GM12878 (cell line): Measurements from ENCODE around the gene CHPT1. TPM values are rescaled to one million over a fixed set of nuclear protein-coding genes. Genes with fewer than 3 reads are reported as not detected.
"Not testable (repeated sequence)": the region's sequence is repeated elsewhere in the genome, so short reads cannot be mapped to it uniquely, and the experiment has no call there.

Source experiments
- ATAC-seq: fragments of 200-7000 bp; cut with Tn5 transposase; 3 replicates; pipeline ENCODE4 v1.9.1; 2020; ENCODE audit warnings: mild to moderate bottlenecking, moderate library complexity
- BruUV-seq: library from RNA; stranded (reverse); fragments of 400-500 nt; replicated peaks from 2 replicates; lab custom pipeline; 2021; lab: Mats Ljungman, UMichigan
- CTCF ChIA-PET: fragments of 300-600 bp; sonication (Branson Sonifier 250); formaldehyde crosslinking; extraction: SDS; loops from one replicate; lab custom pipeline; 2021; ENCODE audit warnings: inconsistent platforms; lab: Yijun Ruan, JAX
- POLR2A ChIA-PET: fragments of 350-600 bp; formaldehyde crosslinking; extraction: SDS; loops from one replicate; lab custom pipeline; 2021; ENCODE audit warnings: inconsistent platforms; lab: Charles Lee
- RAD21 ChIA-PET: fragments of 300-600 bp; sonication (Branson Sonifier 250); formaldehyde crosslinking; loops from one replicate; lab custom pipeline; 2023; ENCODE audit warnings: antibody characterized with exemption; ENCODE audit not compliant: unreplicated experiment; lab: Charles Lee
- SMC1A ChIA-PET: fragments of 300-600 bp; sonication (Branson Sonifier 250); formaldehyde crosslinking; loops from one replicate; lab custom pipeline; 2023; ENCODE audit not compliant: unreplicated experiment, uncharacterized antibody; lab: Charles Lee
- DNase-seq: peaks from one replicate; pipeline ENCODE4 v3.0.0-alpha.2; 2011; ENCODE audit warnings: low read depth, low spot score
- FAIRE-seq: peaks from 3 replicates; lab custom pipeline; 2011; peaks lifted over from hg19 to GRCh38; lab: Jason Lieb, UNC
- H2AFZ ChIP-seq: 2 replicates; pipeline ENCODE4 v1.6.0; 2011; ENCODE audit warnings: low read depth, low read length, control low read depth; ENCODE audit not compliant: control insufficient read depth
- H3K27ac ChIP-seq: 2 replicates; pipeline ENCODE4 v1.5.1; 2011; ENCODE audit warnings: control low read depth; ENCODE audit not compliant: control insufficient read depth, insufficient read depth
- H3K27me3 ChIP-seq, 2 experiments: replicated peaks in 1 of 2; 2 replicates each; pipeline versions ENCODE4 v1.6.0 to v1.6.1; 2011; ENCODE audit warnings: low read length in 1 of 2; ENCODE audit not compliant: control insufficient read depth in 2 of 2, insufficient read depth in 2 of 2
- H3K36me3 ChIP-seq, 2 experiments: 2 replicates each; pipeline ENCODE4 v1.5.1; 2011; ENCODE audit warnings: low read length in 1 of 2; ENCODE audit not compliant: control insufficient read depth in 2 of 2, insufficient read depth in 2 of 2
- H3K4me1 ChIP-seq: 2 replicates; pipeline ENCODE4 v1.6.1; 2011; ENCODE audit warnings: mild to moderate bottlenecking, low read length, moderate library complexity, mixed read lengths; ENCODE audit not compliant: control insufficient read depth, insufficient read depth
- H3K4me2 ChIP-seq: 2 replicates; pipeline ENCODE4 v1.6.0; 2011; ENCODE audit warnings: control low read depth; ENCODE audit not compliant: control insufficient read depth, insufficient read depth
- H3K4me3 ChIP-seq: fragments of 200-600 bp; sonication (generic); 2 replicates; pipeline ENCODE4 v1.5.1; 2016
- H3K79me2 ChIP-seq: 2 replicates; pipeline ENCODE4 v1.6.0; 2011; ENCODE audit warnings: low read length; ENCODE audit not compliant: control insufficient read depth, insufficient read depth
- H3K9ac ChIP-seq: 2 replicates; pipeline ENCODE4 v1.8.0; 2011; ENCODE audit warnings: low read length, control low read depth, mixed read lengths; ENCODE audit not compliant: control insufficient read depth, insufficient read depth
- H3K9me3 ChIP-seq: replicated peaks from 3 replicates; pipeline ENCODE4 v1.5.1; 2011; ENCODE audit warnings: mild to moderate bottlenecking, low read length; ENCODE audit not compliant: control insufficient read depth, insufficient read depth
- H4K20me1 ChIP-seq: 2 replicates; pipeline ENCODE4 v1.6.0; 2011; ENCODE audit not compliant: control insufficient read depth, insufficient read depth
- MYC ChIP-seq: IDR thresholded peaks from 2 replicates; pipeline ENCODE4 v1.6.1; 2011; ENCODE audit warnings: mild to moderate bottlenecking, low read length, moderate library complexity, inconsistent platforms; ENCODE audit not compliant: insufficient read depth, insufficient replicate concordance, insufficient read length, severe bottlenecking
- NRF1 ChIP-seq: conservative IDR thresholded peaks from 2 replicates; pipeline ENCODE4 v1.6.1; 2011; ENCODE audit warnings: mild to moderate bottlenecking, low read depth, low read length, improper control_type of control experiment
- ZBTB40 ChIP-seq: fragments of 450-650 bp; IDR thresholded peaks from 2 replicates; pipeline ENCODE4 v1.6.1; 2016; ENCODE audit warnings: mild to moderate bottlenecking, moderate library complexity, borderline replicate concordance
- ZNF217 ChIP-seq: fragments of 450-650 bp; IDR thresholded peaks from 2 replicates; pipeline ENCODE4 v1.6.1; 2017; ENCODE audit warnings: antibody characterized with exemption, mild to moderate bottlenecking
- WGBS: methylation state at CpG from one replicate; pipeline ENCODE4 v1.1.6; 2016; ENCODE audit warnings: low lambda C conversion rate; ENCODE audit not compliant: insufficient replicate concordance, insufficient coverage; ENCODE audit errors: missing lambda C conversion rate; 5-methylcytosine and 5-hydroxymethylcytosine counted together
- in situ Hi-C: fragments of 300-500 bp; cut with MboI; formaldehyde crosslinking; loops from 9 replicates; pipeline ENCODE4 v1.14.3; 2018; ENCODE audit warnings: mixed read lengths
- intact Hi-C: fragments of 100-400 bp; cut with micrococcal nuclease; formaldehyde crosslinking; loops from one replicate; pipeline ENCODE4 v1.14.2; 2022; ENCODE audit not compliant: unreplicated experiment
- polyA plus RNA-seq, 11 experiments: library from polyadenylated mRNA; depleted of rRNA in 4 of 11; unstranded in 6 of 11; stranded (reverse) in 5 of 11; fragments of >200 nt; fragmentation: Nextera tagmentation in 4 of 11; fragmentation: Illumina TruSeq in 1 of 11; extraction: Ambion mirVana in 4 of 11; extraction: Trizol in 1 of 11; gene quantifications; 1 replicate in 1 of 11; 2 replicates in 10 of 11; pipeline versions ENCODE4 v1.2.1 to v1.2.3, GENCODE V29; 2011 to 2016; ENCODE audit warnings: inconsistent platforms in 2 of 11, missing spikeins in 2 of 11, low read depth in 1 of 11
- total RNA-seq, 4 experiments: library from RNA; depleted of rRNA in 3 of 4; stranded (reverse); fragments of >200 nt in 3 of 4; fragmentation: Illumina TruSeq in 1 of 4; extraction: Trizol in 1 of 4; gene quantifications; 2 replicates each; pipeline versions ENCODE4 v1.2.1 to v1.2.3, GENCODE V29; 2013 to 2021

Gene CHPT1
- total and polyA plus RNA-seq, 10 of the 15 experiments (the other 5 are each of a cell fraction or from before 2014, with no cell fraction given) = 0.85 to 10.2 (median 3.9) TPM

GRCh38 chr12:101733166-101733565, 35.7 kb downstream of the CHPT1 start (continued):
- TF ChIP-seq ZBTB40 = no peak
- TF ChIP-seq ZNF217 = no peak
- TF ChIP-seq MYC = no peak
- no peak for TF ChIP-seq NRF1

- in situ Hi-C loops, POLR2A ChIA-PET, H2AFZ ChIP-seq, BruUV-seq, RAD21 ChIA-PET, H3K4me3 ChIP-seq, H3K9ac ChIP-seq, H4K20me1 ChIP-seq, FAIRE-seq, intact Hi-C loops, H3K4me1 ChIP-seq, CTCF ChIA-PET, DNase-seq, H3K79me2 ChIP-seq, H3K4me2 ChIP-seq, H3K36me3 ChIP-seq, H3K27ac ChIP-seq, ATAC-seq, H3K27me3 ChIP-seq, H3K9me3 ChIP-seq: not testable (repeated sequence)
- 93% methylated on average over 5 of the region's 5 CpGs for WGBS
- SMC1A ChIA-PET = interaction anchor here (1.5 kb wide), 1 partner anchor 9 kb away, joined by 5 read pairs; no protein-coding TSS in a partner anchor
These were observed 37.0 kb downstream of the CHPT1 start for GRCh38 chr12:101734482-101734881.
